IgD-negative memory B cell (primary cell): ENCODE data around the gene LMOD3. TPM values are rescaled to one million over a fixed set of nuclear protein-coding genes. Genes with fewer than 3 reads are reported as not detected.

Experiments used
- H3K27ac Mint-ChIP-seq, 3 donors: one replicate each; pipeline ENCODE4 v1.8.0; 2020 to 2022; ENCODE audit warnings: mild to moderate bottlenecking in 3 of 3, mixed read lengths in 3 of 3, moderate library complexity in 1 of 3
- H3K27me3 Mint-ChIP-seq: one replicate; pipeline ENCODE4 v1.8.0; 2021; ENCODE audit warnings: mixed read lengths
- H3K36me3 Mint-ChIP-seq: one replicate; pipeline ENCODE4 v1.8.0; 2020; ENCODE audit warnings: mild to moderate bottlenecking, mixed read lengths
- H3K4me1 Mint-ChIP-seq, 3 donors: one replicate each; pipeline ENCODE4 v1.8.0; 2020 to 2022; ENCODE audit warnings: mixed read lengths in 3 of 3, mild to moderate bottlenecking in 1 of 3
- H3K4me3 Mint-ChIP-seq, 4 donors: one replicate each; pipeline ENCODE4 v1.8.0; 2020 to 2022; ENCODE audit warnings: mild to moderate bottlenecking in 4 of 4, mixed read lengths in 4 of 4, moderate library complexity in 3 of 4
- H3K9me3 Mint-ChIP-seq, 3 donors: one replicate each; pipeline ENCODE4 v1.8.0; 2020 to 2021; ENCODE audit warnings: mixed read lengths in 3 of 3, mild to moderate bottlenecking in 1 of 3
- polyA plus RNA-seq: library from polyadenylated mRNA; unstranded; fragments of 300-500 nt; fragmentation: Illumina TruSeq; gene quantifications from one replicate; pipeline ENCODE4 v1.2.3, GENCODE V29; 2021

LMOD3 gene
- polyA plus RNA-seq, 1 donor from 2014 or later = not detected

- Mint-ChIP-seq H3K27ac (peak overlapping the region; percentile 87 to 98 (median 96)), H3K4me3 (peak overlapping the region; percentile 81 to 84 (median 82)), H3K9me3 (no peaks in the 10 kb centered on the region), H3K4me1 (peaks cover 65 to 78% (median 70%) of the 10 kb centered on the region in 3 donors), H3K27me3 (no peaks in the 10 kb centered on the region), H3K36me3 (peaks cover 2% of the 10 kb centered on the region)
These were observed 30.9 kb downstream of the LMOD3 start for GRCh38 chr3:69091389-69092029.

DNA sequence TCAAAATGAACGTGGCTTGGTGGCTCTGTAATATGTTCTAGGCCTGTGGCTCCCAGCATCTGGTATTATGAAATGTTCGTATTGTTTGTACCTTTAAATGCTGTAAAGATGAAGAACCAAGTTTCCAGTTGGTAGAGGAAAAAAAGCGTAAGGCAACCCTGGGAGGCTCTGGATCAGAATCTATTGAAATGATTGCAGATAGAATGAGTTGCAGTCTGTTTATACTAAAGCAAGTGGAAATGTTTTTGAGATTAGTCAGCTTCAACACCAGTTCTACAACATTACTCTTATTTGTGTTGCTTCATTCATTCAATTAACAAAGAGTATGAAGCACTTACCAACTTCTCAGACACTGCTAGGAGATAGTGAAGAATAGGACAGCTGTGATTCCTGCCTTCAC is 32.4 kb downstream of the LMOD3 start:
- no peaks in the 10 kb centered on the region for H3K27me3 Mint-ChIP-seq
- peak overlapping the region; percentile 87 to 99 (median 90) for H3K27ac Mint-ChIP-seq
- peaks cover 2% of the 10 kb centered on the region for H3K36me3 Mint-ChIP-seq
- no peaks in the 10 kb centered on the region for H3K9me3 Mint-ChIP-seq
- peak overlapping the region; percentile 48 to 90 (median 82) for H3K4me3 Mint-ChIP-seq
- peaks cover 58 to 69% (median 63%) of the 10 kb centered on the region in 3 donors for H3K4me1 Mint-ChIP-seq

- peak overlapping the region; percentile 76 to 89 (median 87) for H3K27ac Mint-ChIP-seq
- H3K36me3 Mint-ChIP-seq = peaks cover 2% of the 10 kb centered on the region
- H3K4me1 Mint-ChIP-seq = peaks cover 49 to 66% (median 63%) of the 10 kb centered on the region in 3 donors
These were observed 34.3 kb downstream of the LMOD3 start for GRCh38 chr3:69088063-69088462.

GRCh38 chr3:69087030-69087791 is 35.2 kb downstream of the LMOD3 start:
- peak overlapping the region in 1 of 3 donors; percentile 78 for H3K27ac Mint-ChIP-seq
- H3K36me3 Mint-ChIP-seq = peaks cover 2% of the 10 kb centered on the region
- H3K4me1 Mint-ChIP-seq = peaks cover 48 to 66% (median 64%) of the 10 kb centered on the region in 3 donors
- no peaks in the 10 kb centered on the region for H3K27me3 Mint-ChIP-seq
- no peaks in the 10 kb centered on the region for H3K9me3 Mint-ChIP-seq
- H3K4me3 Mint-ChIP-seq = peak overlapping the region; percentile 31 to 81 (median 68)

More at GRCh38 chr3:69088063-69088462, 34.3 kb downstream of the LMOD3 start:
- Mint-ChIP-seq H3K4me3 (peak overlapping the region; percentile 62 to 90 (median 82)), H3K9me3 (no peaks in the 10 kb centered on the region), H3K27me3 (no peaks in the 10 kb centered on the region)

DNA sequence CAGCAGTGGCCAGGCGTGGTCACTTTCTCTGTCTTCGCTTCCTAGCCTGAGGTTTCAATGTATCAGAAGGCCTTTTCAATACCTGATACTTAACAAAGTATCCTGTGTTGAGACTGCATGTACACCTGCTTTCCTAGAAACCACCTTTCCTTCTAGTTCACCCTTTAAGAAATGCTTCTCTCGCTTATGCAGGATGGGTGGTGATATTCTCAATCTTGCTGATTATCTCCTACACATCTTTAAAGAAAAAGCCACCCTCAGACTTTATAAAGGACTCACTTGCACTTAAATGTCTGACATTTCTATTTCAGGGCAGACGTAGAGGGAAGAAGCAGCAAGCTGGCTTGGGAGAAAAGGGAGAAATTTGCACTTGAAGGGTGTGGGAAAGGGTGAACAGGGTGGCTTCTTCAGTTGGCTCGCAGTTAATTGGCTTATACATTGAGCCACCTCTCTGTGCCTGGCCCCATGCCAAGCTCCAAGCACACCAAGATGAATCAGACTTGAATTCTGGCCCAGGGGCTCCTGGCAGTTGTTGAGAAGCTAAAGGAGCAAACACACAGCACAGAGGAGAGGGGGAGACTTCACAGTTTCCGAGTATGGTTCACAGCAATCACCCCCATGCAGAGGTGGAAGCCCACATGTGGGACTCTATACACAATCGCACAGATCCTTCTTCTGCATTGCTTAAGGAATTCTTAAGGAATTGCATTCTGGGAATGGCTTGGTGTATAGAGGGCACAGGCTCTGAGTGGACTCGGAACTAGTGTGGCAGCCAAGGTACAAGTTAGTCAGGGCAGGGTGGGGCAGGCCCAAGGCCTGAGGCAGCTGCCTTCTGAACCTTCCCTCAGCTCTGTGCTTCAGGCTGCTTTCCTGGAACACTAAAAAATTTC is 36.3 kb downstream of the LMOD3 start:
- Mint-ChIP-seq H3K4me1 (peaks cover 55 to 69% (median 64%) of the 10 kb centered on the region in 3 donors), H3K36me3 (peaks cover 2% of the 10 kb centered on the region), H3K27ac (peak overlapping the region; percentile 87 to 97 (median 90)), H3K9me3 (no peaks in the 10 kb centered on the region), H3K4me3 (peak overlapping the region; percentile 88 to 98 (median 96)), H3K27me3 (no peaks in the 10 kb centered on the region)

- H3K27ac Mint-ChIP-seq = peak overlapping the region; percentile 87 to 97 (median 90)
- H3K4me3 Mint-ChIP-seq = peak overlapping the region; percentile 88 to 98 (median 96)
- no peaks in the 10 kb centered on the region for H3K36me3 Mint-ChIP-seq
- no peaks in the 10 kb centered on the region for H3K9me3 Mint-ChIP-seq
- H3K4me1 Mint-ChIP-seq = peaks cover 54 to 68% (median 61%) of the 10 kb centered on the region in 3 donors
- no peaks in the 10 kb centered on the region for H3K27me3 Mint-ChIP-seq
These were observed 37.1 kb downstream of the LMOD3 start for GRCh38 chr3:69085168-69085832.

DNA sequence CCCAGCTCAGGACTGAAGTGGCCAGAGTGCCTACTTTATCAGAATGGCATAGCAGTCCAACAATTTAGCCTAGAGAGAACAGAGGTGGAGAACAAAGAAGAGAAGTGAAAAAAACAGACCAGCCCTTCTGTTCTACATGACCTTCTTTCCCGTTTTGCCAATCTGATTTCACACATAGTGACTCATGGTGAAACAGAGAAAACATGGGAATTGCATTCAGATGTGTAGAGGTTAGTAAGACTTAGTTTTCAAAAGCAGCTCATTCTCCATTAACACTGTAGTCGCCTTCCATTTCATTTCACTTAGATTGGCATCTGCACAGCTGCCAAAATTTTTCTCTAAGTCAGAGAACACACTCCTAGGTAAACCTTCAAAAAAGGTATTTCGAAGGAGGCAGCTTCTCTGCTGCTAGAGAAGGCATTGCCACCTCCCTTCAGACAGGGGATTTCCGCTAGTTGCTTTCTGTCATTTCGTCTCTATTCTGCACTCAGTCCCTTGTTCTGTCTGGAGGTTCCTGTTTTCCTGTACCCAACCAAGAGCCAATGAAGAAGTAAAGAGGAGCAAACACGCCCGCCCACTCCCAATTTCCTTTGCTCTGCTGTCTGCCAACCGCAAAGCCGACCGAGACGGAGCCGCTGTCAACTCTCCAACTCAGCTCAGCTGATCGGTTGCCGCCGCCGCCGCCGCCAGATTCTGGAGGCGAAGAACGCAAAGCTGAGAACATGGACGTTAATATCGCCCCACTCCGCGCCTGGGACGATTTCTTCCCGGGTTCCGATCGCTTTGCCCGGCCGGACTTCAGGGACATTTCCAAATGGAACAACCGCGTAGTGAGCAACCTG is 37.8 kb downstream of the LMOD3 start, which contains the start of gene ARL6IP5:
Gene ARL6IP5, plus strand, starts transcription at position 612 of the 842 bp plus-strand sequence. Its CDS starts 111 bp downstream, at position 723.
- Mint-ChIP-seq H3K36me3 (no peaks in the 10 kb centered on the region), H3K4me3 (peak within 1 kb of the TSS; percentile 88 to 98 (median 96)), H3K27me3 (no peaks in the 10 kb centered on the region), H3K4me1 (peaks cover 48 to 60% (median 55%) of the 10 kb centered on the region in 3 donors), H3K9me3 (no peaks in the 10 kb centered on the region), H3K27ac (peak within 1 kb of the TSS; percentile 87 to 97 (median 90))

DNA sequence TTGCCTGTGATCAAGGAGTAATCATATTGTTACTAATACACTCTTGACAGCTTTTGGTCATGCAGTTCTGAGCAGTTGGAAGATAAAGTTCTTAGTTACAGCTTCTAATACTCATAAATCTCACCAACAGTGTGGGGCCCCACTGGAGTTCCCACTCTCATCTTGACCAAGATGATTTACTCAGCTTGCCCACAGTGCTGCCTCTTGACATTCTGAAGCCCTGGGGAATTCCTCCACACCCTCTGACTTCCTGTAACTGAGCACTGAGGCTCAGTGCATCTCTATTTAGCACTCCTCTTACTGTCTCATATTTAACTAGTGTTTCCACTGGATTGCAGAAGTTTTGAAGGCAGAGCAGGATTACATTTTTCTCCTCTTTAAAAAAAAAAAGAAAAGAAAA is 39.6 kb downstream of the LMOD3 start:
- peak overlapping the region; percentile 59 to 93 (median 88) for H3K4me3 Mint-ChIP-seq
- peak overlapping the region; percentile 87 to 97 (median 90) for H3K27ac Mint-ChIP-seq
- peaks cover 3% of the 10 kb centered on the region for H3K36me3 Mint-ChIP-seq
- no peaks in the 10 kb centered on the region for H3K27me3 Mint-ChIP-seq
- no peaks in the 10 kb centered on the region for H3K9me3 Mint-ChIP-seq
- H3K4me1 Mint-ChIP-seq = peaks cover 48 to 55% (median 54%) of the 10 kb centered on the region in 3 donors

DNA sequence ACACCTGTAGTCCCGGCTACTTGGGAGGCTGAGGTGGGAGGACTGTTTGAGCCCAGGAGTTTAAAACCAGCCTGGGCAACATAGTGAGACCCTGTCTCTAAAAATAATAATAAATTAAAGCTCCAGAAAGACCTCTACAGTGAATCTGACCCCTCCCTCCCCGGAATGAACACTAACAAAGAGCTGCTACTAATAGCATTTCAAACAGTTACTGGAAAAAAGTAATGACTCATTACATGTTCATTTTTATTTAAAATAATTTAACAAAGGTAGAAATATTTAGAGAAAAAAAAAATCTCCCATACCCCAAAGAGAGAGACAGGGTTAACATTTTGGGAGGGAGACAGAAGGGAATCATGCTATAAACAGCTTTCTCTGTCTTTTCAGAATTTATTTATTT is 40.0 kb downstream of the LMOD3 start:
- Mint-ChIP-seq H3K36me3 (peaks cover 3% of the 10 kb centered on the region), H3K4me1 (peaks cover 50 to 56% (median 56%) of the 10 kb centered on the region in 3 donors), H3K27ac (peak overlapping the region; percentile 87 to 97 (median 90)), H3K9me3 (no peaks in the 10 kb centered on the region), H3K4me3 (peak overlapping the region; percentile 59 to 93 (median 88)), H3K27me3 (no peaks in the 10 kb centered on the region)

GRCh38 chr3:69081583-69082262 is 40.7 kb downstream of the LMOD3 start:
- Mint-ChIP-seq H3K4me3 (peak overlapping the region; percentile 69 to 93 (median 88)), H3K9me3 (no peaks in the 10 kb centered on the region), H3K27ac (peak overlapping the region; percentile 87 to 97 (median 90)), H3K27me3 (no peaks in the 10 kb centered on the region), H3K4me1 (peaks cover 54 to 56% (median 56%) of the 10 kb centered on the region in 3 donors), H3K36me3 (peaks cover 3% of the 10 kb centered on the region)

DNA sequence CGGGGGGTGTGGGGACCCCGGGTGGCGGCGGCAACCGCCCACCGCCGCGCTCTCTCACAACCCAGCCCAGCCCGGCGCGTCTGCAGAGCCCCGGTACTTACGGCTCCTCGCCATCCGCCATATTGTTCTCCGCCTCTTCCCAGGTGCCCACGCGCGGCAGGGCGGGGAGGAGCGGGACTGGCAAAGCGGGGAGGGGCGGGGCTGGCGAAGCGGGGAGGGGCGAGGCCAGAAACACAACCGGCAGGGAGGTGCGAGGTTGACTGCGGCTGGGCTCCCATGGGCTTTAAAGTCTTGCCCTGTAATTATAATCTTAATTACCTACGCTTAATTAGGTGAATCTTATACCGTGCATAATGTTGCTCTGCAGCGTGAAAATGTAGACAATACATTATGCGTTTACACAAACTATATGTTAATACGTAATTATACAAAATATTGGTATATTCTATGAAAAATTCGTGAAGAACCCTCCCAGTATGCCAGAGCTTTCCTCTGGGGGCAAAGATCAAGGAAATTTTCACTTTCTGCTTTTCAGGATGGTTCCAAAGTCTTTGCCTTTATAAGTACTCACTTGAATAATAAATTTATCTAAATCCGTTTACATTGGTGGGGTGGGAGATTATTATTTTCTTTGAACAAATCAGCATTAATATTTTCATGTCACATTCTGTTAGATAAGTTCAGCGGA is 42.0 kb downstream of the LMOD3 start, which contains the start of gene UBA3:
Gene UBA3, minus strand, starts transcription at position 133 of the 688 bp plus-strand sequence. Its CDS starts 12 bp downstream, at position 121.
- no peaks in the 10 kb centered on the region for H3K9me3 Mint-ChIP-seq
- H3K27me3 Mint-ChIP-seq = no peaks in the 10 kb centered on the region
- peaks cover 51 to 55% (median 52%) of the 10 kb centered on the region in 3 donors for H3K4me1 Mint-ChIP-seq
- H3K27ac Mint-ChIP-seq = peak within 1 kb of the TSS; percentile 87 to 97 (median 96)
- peaks cover 3% of the 10 kb centered on the region for H3K36me3 Mint-ChIP-seq
- H3K4me3 Mint-ChIP-seq = peak within 1 kb of the TSS; percentile 86 to 95 (median 92)
